Activated CD4-positive, alpha-beta T cell treated with anti-CD3 and anti-CD28 coated beads, Interleukin-2, Interleukin-6, amounts not matched to agents 100 ng/mL and 50 ng/mL, durations not matched to agents 16 hours and 8 hours (primary cell): ENCODE measurements around the gene FBXO11.
"Not testable (repeated sequence)": the region's sequence is repeated elsewhere in the genome, so short reads cannot be mapped to it uniquely, and the experiment has no call there.

Experiments
- DNase-seq: peaks from one replicate; pipeline ENCODE4 v3.0.0-alpha.2; 2020

The FBXO11 gene

DNA sequence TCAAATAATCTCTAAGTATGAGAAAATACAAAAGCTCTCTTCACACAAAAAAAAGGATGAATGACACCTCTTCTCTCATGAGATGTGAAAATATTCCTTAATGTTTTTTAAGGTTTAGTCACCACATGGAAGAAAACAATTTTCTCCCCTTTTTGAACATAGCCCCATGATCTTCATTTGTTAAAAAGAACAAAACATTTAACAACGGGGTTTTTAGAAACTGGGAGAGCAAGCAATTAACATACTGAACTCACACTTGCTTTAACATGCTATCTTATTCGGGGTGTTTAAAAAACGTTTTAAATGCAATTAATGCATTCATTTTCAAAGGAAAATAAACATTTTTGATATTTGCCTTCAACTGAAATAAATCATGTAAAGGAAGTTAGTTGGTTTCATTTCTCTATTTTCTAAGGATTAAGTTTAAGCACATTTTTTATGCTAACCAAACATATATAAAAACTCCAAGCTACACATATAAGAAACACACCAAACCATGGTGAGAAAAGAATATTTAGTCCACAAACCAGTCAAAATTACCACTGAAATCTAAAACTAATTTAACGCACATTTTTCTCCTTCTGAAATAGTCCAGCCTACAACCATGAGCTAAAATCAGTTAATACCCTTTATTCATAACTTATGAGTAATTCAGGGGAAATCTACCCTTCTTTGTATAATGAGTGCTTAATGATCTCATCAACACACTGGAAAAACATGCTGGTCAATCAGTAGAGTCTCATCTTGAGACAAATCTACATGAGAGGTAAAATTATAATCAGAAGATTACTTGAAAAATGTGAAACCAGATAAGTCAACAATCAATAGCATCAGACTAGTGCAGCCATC lies 8.2 kb downstream of the FBXO11 start:
- peak; percentile 10 for DNase-seq

DNA sequence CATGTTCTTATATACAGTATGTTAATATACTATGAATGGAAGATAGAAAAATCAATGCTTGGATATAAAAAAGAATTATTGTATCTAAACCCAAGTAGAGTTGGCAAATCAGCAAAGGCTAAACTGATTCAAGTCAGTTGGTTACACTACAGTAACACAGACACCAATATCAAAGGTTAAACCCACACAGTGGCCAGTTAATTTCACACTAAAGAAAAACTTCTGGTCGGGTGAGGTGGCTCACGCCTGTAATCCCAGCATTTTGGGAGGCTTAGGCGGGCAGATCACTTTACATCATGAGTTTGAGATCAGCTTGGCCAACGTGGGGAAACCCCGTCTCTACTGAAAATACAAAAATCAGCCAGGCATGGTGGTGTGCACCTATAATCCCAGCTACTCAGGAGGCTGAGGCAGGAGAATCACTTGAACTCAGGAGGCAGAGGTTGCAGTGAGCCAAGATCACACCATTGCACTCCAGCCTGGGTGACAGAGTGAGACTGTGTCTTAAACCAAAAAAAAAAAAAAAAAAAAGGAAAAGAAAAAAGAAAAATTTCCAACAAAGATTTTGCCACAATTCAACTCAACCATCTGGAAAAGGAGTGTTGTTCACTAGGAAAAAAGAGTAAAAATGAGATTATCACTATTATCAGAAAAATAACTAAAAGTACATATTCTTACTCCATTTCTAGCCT lies 9.0 kb downstream of the FBXO11 start:
- DNase-seq, result peak; percentile 10

DNA sequence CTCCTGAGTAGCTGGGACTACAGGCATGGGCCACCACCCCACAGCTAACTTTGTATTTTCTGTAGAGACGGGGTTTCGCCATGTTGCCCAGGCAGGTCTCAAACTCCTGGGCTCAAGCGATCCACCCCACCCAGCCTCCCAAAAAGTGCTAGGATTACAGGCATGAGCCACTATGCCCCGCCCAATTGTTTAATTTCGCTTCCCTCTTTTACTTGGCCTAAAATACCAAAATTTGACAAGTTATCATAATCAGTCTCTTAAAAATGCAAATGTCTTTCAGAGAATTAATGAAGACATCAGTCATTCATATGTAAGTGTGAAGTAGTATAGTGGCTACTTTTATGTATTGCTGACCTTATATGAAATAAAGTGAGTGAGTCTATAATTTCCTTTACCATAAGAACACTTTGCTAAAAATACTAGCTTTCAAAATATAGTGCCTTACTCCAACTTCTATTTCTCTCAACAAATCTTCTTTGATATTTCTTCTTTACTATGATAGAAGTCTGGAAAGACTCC lies 9.8 kb downstream of the FBXO11 start:
- no peak for DNase-seq

DNA sequence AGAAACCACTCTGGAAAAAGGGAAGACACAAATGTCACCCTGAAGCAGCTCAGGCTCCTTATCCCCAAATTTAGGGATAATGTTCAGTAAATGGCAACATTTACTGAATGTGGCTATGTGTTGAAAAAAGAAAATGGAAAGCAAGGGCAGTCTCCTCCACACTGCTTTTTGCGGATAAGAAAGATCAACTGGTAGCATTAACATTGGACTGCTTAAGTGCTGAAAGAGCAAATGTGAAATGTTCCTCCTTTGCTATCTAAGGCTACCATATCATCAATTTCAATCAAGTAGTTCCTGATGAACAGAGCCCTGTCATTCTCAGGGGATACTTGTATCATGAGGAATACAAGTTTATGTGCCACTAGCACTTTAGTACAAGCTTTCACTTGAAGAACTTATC lies 12.5 kb downstream of the FBXO11 start:
- DNase-seq, result no peak

DNA sequence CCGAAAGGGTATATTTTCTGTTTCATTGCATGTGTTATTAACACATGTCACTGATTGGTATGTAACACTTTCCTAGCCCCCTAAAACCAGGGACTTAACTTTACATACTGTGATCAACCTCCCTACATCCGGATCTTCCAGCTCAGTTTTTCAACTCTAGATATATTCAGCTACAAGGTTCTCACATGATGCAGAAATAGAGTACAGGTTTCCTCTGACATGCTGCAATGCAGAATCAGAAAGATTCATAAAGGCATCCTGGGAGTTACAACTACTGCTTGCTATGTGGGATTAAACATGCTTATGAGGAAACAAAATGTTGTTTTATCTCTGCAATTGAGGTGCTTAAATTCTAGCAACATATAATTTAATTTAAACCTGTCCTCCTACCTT lies 14.0 kb downstream of the FBXO11 start:
- no peak for DNase-seq

DNA sequence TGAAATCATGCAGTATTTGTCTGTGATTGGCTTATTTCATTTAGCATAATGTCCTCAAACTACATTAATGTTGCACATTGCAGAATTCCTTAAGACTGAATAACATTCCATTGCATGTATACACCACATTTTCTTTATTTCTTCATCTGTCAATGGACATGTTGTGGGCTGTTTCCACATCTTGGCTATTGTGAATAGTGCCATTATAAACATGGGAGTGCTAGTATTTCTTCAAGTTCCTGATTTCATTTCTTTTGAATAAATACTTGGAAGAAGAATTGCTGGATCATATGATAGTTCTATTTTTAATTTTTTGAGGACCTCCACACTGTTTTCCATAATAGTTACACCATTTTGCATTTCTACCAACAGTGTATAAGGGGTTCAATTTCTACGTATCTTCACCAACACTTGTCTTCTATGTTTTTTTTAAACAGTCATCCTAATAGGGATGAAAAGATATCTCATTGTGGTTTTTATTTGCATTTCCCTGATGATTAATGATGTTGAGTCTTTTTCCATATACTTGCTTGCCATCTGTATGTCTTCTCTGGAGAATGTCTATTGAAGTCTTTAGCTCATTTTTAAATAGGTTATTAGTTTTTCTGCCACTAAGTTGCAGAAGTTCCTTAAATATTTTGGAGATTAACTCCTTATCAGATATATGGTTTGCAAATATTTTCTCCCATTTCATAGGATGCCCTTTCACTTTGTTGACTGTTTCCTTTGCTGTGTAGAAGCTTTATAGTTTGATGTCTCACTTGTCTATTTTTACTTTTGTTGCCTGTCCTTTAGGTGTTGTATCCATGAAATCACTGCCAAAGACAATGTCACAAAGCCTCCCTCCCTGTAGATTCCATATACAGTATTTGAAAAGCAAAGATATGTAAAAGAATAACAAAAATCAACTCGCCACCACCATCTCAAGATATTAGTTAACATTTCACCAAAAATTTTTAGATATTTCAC lies 14.6 kb downstream of the FBXO11 start:
- no peak for DNase-seq

DNA sequence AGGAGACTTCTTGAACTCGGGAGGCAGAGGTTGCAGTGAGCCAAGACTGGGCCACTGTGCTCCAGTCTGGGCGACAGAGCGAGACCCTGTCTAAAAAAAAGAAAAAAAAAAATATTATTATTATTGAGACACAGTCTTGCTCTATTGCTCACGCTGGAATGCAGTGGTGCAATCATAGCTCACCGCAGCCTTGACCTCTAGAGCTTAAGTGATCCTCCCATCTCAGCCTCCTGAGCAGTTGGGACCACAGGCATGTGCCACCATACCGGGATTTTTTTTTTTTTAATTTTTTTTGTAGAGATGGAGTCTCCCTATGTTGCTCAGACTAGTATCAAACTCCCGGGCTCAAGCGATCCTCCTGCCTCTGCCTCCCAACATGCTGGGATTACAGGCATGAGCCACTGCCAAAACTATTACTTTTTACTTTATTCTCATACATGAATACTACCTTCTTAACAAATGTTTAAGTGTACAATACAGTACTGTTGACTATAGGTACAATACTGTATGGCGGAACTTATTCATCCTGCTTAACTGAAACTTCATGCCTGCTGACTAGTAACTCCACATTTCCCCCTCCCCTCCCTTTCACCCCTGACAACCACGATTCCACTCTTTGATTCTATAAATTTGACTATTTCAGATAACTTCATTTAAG lies 15.5 kb downstream of the FBXO11 start:
- DNase-seq, result no peak

DNA sequence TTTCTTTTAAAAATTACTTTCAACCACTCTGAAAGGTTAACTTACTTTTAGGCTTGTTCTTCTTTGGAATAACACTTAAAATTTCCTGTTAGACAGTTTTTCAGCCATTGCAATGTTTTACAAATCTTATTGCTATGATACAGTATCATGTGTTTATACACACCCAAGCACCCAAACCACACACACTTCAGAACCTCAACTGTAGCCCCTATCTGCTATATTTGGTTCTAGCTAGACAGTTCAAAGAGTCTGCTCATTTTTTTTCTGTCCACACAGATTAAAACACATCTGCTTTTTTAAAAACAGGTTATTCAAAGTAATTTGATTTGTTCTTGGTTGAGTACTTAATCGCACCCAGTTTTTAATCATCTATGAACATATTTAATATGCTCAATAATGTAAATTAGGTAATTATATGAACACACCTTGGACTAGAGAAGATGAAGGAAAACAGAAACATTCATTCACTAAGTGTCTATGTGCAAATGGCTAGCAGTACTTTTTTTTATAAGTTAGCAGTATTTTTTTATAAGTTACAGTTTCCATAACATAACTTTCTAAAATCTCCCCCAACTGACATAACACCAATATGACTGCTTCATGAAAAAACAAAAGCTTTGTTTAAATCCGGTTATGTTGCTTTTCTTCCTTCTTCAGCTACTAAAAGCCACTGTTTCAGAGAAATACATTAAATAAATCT lies 17.6 kb downstream of the FBXO11 start:
- no peak for DNase-seq

DNA sequence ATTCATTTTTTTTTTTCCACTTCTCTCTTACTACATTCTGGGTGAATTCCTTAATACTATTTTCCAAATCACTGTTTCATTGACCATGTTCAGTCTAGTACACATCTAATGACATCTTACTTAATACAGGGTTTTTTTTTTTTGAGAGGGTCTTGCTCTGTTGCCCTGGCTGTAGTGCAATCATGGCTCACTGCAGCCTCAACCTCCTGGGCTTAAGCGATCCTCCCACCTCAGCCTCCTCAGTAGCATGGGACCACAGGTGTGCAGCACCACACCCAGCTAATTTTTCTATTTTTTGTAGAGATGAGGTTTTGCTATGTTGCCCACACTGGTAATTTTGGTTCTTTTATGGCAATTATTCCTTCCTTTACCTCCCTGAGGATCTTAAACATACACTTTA lies 29.4 kb downstream of the FBXO11 start:
- no peak for DNase-seq

DNA sequence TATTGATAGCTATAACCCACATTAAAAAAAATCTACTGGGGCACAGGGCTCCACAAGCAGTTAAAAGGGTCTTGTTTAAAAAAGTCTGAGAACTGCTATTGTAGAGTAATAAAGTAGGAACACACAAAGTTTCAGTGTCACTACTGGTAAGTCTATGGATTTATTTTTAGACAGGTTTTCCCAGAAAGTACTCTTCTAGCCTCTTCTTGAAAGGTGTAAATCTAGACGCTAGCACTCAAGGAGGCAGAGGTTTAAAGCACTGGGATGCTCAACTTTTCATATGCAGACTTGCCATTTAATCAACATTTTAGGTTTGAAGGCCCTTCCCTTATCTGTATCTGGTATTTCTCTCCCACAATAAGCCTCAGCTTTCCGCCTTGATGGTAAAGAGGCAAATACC lies 33.4 kb downstream of the FBXO11 start:
- no peak for DNase-seq

DNA sequence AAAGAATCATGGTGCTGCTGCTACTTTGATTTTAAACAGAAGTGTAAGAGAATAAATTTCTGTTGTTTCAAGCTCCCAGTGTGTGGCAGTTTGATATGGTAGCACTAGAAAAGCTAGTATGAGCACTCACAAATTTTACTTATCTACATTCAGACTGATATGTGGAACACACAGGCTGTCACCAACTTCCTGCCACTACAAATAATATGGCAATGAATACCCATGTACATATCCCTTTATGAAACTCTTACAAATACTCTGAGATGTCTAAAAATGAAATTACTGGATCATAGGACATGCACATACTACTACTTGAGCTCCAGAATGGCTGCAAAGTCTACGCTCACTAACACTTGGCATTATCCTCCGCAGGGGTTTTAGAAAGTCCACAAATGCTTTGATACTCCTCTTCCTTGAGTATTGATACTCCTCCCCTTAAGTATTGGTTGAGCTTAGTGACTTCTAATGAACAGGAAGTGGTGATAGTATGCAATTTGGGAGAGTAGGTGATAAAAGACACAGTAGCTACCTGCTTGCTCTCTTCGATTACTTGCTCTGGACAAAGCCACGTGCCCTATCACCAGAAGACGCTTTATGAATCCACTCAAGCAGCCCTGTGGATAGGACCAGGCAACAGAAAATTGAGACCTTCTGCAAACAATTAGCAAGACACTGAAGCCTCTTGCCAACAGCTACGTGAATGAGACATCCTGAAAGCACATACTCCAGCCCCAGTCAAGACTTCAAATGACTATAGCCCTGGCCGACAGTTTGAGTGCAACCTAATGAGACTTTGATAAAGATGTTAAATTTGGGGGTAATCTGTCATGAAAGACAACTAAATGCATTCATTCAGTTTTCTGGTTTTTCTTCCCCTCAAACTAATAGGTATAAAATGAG lies 35.4 kb downstream of the FBXO11 start:
- peak; percentile 16 for DNase-seq

DNA sequence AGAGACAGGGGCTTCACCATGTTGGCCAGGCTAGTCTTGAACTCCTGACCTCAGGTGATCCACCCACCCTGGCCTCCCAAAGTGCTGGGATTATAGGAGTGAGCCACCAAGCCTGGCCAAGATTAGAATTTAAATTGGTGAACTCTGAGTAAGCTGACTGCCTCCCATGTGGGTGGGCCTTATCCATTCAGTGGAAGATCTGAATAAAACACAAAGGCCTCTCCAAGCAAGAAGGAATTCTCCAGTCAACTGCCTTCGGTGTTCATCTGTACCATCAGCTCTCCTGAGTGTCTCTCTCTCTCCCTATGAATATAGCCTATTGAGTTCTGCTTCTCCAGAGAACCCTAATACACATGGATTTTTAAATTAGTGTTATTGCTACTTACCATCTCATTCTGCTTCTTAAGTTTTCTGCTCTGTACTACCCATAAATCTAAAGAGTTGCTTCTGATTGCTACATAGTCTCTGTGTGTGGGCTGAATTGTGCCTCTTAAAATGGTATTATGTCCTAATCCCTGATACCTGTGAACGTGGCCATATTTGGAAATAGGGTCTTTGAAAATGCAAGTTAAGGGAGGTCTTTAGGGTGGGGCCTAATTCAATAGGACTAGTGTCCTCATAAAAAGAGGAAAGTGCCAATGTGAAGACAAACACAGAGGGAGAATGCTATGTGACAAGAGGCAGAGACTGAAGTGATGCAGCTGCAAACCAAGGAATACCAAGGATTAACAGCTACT lies 36.3 kb downstream of the FBXO11 start:
- no peak for DNase-seq

DNA sequence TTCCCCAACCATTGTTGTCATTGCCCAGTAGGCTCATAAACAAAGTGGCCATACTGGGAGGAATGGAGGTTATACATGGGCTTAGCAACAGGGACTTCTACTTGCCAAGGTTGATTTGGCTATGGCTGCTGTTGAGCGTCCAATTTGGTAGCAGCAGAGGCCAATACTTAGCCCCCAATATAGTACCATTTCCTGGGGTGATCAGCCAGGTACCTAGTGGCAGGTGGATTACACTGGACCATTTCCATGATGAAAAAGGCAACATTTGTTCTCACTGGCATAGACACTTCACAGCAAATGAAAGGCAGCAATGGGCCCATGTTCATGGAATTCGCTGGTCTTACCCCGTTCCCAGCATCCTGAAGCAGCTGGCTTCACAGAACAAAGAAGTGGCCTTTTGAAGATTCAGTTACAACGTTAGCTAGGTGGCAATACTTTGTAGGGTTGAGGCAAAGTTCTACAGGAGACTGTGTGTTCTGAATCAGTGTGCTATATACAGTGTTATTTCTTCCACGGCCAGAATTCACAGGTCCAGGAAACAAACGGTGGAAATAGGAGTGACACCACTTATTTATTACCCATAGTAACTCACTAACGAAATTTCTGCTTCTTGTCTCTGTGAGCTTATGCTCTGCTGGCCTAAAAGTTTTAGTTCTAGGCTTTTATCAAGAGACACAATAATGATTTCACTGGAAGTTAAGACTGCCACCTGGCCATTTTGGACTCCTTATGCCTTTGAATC lies 37.5 kb downstream of the FBXO11 start:
- DNase-seq, result no peak

DNA sequence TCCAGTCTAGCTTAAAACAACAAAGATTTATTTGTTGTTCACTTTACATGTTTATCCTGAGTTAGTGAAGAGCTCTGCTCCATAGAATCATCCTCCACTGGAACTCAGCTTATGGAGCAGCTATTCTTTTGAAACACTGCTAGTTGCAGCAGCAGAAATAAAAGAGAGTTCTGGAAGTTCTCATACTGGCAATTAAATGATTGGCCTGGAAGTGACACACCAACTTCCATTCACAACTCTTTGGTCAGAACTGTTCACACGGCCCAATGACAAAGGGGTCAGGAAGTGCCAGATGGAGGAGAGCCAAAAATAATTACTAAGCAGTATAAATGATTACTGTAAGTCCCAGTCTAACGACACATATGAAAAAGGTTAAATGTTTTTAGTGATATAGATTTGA lies 39.1 kb downstream of the FBXO11 start:
- no peak for DNase-seq

DNA sequence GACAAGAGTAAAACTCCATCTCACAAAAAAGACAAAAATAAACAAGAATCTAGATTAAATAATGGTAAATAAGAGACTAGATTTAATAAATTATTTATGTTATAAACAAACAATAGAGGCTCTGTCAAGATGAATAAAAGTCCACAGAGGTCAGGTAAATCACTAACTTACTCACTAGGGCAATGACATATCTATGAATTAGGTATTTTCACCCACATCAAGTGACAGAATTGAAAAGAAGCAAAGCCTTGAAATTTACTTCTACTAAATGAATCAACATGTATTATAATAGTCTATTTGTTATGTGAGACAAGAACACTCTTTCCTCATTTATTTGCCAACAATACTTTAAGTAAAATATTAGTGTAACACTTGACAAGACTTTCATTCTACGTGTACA lies 41.7 kb downstream of the FBXO11 start:
- no peak for DNase-seq

DNA sequence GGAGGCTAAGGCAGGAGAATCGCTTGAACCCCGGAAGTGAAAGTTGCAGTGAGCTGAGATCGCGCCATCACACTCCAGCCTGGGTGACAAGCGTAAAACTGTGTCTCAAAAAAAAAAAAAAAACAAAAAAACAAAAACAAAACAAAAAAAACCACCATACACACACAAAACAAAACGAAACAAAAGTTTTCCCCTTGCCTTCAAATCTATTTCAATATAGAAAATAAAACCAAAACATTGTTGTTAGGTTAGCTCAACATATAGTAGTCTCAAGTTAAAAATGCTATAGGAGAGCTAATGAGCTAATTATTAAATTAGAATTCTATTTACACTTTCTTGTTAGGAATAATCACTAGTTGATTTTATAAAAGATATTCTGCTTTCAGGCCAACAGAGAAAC lies 43.3 kb downstream of the FBXO11 start:
- DNase-seq, result no peak

DNA sequence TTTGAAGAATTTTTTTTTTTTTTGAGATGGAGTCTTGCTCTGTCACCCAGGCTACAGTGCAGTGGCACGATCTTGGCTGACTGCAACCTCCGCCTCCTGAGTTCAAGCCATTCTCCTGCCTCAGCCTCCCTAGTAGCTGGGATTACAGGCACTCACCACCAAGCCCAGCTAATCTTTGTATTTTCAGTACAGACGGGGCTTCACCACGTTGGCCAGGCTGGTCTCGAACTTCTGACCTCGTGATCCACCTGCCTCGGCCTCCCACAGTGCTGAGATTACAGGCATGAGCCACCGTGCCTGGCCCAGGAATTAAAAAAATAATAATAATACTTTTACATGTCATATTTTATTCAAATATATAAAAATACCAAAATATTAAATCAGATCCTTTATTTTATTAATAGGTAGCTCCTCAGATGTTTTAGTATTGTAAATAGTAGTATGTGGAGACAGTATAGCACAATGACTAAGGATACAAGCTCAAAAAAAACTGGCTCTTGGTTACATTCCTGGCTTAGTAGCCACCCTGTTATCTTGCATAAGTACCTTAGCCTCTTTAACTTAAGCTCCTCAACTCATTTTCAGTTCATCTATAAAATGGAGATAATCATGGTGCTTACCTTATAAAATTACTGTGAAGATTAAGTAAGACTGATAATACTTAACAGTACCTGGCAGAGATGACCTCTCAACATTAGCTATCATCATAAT lies 53.1 kb downstream of the FBXO11 start:
- not testable (repeated sequence) for DNase-seq

DNA sequence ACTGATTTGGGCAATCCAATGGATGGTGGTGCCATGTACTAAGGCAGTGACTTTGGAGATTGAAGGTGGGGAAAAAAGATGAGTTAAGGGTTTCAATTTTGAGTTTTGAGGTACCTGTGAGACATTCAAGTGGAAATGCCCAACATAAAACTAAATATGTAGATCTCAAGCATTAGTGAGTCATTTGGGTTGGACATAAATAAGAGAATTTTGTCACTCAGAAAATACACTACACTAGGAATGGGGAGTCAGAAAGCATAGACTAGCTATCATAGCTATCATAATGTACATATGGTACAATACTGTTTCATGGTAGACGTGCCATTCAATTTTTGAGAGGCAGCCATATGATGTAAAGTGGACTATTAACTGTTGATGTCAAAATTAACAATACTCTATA lies 56.1 kb downstream of the FBXO11 start:
- no peak for DNase-seq

DNA sequence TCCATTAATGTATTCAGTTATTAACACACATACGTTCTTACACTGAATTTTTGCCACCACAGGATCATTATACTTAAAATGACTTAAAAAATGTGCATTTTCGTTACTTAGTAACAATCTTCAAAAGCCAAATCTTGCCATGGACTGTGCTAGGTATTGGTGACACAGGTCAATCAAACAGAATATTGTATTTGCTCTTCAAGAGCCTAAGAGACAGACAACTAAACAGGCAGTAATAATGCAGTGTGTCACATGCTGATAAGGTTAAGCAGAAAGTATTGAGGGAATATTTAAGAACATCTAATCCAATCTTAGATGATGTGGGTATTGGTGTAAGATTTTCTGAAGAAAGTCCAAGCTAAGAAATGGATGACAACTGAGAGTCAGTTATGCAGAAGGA lies 56.9 kb downstream of the FBXO11 start:
- no peak for DNase-seq
